Hindlimb muscle (tissue), 1 donor: ENCODE data around the gene NSUN6. TPM values are rescaled to one million over a fixed set of nuclear protein-coding genes. Genes with fewer than 3 reads are reported as not detected.

Experiments used
- DNase-seq: peaks from one replicate; pipeline ENCODE4 v3.0.0-alpha.2; 2013
- polyA plus RNA-seq: library from polyadenylated mRNA; unstranded; fragments of 120-200 nt; gene quantifications from one replicate; pipeline ENCODE4 v1.2.1, GENCODE V29; 2013; ENCODE audit not compliant: insufficient read length

NSUN6 gene
- polyA plus RNA-seq, 1 donor, result 17.8 TPM

DNA sequence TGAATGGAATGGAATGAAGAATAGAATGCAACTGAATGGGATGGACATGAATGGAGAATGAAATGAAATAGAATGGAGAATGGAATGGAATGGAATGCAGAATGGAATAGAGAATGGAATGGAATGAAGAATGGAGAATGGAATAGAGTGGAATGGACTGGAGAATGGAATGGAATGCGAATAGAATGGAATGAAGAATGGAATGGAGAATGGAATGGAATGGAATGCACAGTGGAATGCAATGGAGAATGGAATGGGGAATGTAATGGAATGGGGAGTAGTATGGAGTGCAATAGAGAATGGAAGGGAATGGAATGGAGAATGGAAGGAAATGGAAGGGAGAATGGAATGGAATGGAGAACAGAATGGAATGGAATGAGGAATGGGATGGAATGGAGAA, 93.4 kb downstream of the NSUN6 start:
- no peak for DNase-seq

DNA sequence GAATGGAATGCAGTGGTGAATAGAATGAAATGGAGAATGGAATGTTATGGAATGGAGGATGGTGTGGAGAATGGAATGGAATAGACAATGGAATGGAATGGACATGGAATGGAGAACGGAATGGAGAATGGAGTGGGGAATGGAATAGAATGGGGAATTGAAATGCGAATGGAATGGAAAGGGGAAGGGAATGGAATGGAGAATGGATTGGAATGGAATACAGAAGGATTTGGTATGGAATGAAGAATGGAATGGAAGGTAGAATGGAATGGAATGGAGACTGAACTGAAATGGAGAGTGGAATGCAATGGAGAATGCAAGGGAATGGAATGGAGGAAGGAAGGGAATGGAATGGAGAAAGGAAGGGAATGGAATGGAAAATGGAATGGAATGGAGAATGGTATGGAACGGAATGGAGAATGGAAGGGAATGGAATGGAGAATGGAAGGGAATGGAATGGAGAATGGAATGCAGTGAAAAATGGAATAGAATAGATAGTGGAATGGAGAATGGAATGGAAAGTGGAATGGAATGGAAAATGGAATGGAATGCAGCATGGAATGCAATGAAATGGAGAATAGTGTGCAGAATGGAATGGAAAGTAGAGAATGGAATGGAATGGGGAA, 94.8 kb downstream of the NSUN6 start:
- DNase-seq, result no peak

DNA sequence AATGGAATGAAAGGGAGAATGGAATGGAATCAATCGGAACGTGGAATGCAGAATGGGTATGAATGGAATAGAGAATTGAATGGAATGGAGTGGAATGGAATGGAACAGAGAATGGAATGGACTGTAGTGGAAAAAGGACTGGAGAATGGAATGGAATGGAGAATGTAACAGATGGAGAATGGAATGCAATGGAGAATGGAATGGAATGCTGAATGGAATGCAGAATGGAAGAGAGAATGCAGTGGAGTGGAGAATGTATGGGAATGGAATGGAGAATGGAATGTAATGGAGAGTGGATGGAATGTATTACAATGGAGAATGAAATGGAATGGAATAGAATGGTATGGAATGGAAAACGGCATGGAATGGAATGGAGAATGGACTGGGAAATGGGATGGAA, 96.9 kb downstream of the NSUN6 start:
- no peak for DNase-seq

DNA sequence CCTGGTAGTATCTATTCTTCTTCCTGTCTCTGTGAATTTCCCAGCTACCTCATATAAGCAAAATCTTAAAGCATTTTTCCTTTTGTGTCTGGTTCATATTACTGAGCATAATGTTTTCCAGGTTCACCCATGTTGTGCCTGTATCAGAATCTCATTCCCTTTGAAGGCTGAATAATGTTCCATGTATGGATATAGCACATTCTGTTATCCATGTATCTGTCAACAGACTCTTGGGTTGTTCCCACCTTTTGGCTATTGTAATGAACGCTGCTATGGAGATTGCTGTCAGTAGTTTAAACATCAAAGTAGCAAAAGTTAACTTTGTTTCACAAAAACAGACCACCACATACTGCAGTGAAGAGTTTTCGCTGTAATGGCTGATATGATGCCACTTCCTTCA, 99.9 kb downstream of the NSUN6 start:
- DNase-seq, result no peak

DNA sequence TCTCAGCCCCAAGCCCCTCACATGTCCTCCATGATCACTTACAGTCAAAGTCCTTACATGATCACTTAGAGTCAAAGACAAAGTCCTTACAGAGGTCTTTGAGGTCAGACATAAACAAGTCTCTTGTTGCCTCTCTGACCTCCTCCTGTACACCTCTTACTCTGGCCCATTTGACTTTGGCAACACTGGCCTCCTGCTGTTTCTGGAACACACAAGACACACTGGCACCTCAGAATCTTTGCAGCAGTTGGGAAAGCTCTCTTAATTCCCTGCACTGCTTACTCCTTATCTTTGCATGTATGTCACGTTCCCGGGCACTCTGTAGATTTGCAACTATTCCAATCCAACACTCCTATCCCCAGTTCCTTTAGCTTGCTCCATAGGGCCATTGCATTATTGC, 102.3 kb downstream of the NSUN6 start:
- no peak for DNase-seq

DNA sequence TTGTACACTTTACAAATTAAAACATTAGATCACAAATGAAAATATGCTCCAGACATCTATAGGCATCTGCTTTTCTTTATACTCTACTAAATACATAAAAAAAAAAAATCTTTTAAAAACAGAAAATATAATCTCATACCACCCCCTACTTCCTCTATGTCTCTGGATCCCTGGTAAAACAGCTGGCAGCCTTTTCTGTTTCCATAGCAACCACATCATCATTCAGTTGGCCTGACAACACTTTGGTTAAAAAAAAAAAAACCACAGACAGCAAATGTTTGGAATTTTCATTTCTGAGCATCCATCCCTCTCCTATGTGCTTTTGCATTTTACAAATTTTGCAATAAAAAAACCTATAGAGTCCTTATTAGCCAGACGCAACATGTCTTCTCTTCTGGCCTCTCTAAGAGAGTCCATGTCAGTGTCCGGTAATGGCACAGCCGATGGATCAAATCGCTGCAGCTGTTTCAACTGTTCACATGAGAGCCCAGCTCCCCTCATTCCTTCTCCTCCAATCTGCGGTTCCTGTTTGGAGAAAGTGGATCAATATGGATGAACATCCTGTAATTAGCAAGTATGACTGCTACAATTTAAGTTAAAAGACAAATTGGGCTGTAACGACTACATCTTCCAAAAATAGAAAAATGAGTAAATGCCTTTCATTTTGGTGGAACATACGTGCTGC, 105.6 kb downstream of the NSUN6 start:
- DNase-seq, result no peak

DNA sequence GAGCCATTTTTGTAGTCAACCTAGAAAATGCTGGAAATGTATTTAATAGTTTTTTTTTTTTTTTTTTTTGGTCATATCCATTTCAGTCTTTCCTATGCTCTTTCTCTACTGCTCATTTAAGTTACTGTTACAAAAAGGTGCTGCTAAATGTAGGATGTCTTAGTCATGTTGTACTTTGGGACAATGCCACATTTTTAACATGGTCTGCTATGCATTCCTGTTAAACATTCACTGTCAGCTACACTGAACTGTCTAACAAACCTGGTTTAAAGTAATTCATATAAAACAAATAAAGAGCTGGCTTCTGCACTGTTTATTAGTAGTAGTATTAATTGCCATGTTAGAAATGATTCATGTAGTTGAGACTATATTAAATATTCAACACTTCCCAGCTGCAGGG, 108.6 kb downstream of the NSUN6 start:
- DNase-seq, result peak; percentile 5

DNA sequence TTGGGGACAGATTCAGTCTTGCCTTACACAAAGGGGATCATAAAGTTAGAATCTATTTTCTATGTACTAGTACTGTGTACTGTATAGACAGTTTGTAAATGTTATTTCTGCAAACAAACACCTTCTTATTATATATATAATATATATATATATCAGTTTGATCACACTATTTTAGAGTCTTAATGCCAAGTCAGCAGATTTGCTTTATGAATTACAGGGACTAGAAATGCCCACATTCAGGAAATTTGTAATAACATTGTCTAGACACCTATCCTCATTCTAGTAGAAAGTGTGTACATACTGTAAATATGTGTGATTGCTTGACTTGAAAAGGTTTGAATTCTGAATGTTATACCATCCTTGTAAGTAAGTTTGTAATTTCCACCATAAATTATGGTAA, 111.2 kb downstream of the NSUN6 start:
- no peak for DNase-seq

DNA sequence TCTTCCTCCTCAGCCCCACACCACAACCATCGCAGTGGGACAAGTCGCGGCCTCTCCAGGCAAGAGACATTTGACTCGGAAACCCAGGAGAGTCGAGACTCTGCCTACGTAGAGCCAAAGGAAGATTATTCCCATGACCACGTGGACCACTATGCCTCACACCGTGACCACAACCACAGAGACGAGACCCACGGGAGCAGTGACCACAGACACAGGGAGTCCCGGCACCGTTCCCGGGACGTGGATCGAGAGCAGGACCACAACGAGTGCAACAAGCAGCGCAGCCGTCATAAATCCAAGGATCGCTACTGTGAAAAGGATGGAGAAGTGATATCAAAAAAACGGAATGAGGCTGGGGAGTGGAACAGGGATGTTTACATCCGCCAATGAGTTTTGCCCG, 112.1 kb downstream of the NSUN6 start:
- no peak for DNase-seq

DNA sequence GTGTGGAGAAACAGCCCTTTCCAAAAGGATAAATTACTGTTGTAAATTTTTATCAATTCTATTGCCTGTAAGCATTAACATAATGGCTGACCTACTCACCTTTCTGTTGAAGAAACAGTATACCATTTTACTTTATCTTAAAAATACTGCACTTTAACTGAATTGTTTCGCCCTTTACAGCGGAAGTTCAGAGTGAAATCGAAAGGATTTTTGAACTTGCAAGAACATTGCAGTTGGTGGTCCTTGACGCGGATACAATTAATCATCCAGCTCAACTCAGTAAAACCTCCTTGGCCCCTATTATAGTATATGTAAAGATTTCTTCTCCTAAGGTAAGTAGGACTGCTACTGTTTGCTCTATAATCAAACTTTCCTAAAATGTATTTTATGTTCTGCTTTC, 117.5 kb downstream of the NSUN6 start:
- no peak for DNase-seq

DNA sequence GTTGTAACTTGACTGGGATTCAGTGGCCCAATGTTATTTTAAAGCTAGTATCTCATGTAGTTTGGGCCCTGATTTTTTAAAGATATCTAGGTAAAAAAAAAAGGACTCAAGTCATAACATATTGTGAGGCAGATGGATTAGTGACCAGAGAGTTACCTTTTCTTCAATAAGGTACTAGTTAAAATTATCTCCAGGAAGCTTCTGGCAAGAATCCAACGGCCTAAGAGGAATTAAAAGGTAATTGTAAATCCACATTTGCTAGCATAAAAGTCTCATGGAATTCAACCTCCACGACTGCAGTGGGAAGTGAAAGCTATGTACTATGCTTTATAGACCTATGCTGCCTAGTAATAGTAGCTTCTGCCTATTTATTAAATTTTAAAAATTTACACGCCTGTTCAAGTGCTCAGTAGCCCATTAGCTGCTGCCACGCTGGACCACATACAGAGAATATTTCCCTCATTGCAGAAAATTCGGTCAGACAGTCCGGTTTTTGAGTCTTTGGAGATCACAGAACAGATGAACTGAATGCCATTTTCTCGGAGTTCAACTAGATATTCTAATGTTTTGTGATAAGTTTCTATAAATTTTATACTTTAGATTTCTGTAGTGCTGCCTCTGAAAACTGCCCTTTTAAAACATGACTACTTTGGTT, 118.4 kb downstream of the NSUN6 start:
- no peak for DNase-seq

DNA sequence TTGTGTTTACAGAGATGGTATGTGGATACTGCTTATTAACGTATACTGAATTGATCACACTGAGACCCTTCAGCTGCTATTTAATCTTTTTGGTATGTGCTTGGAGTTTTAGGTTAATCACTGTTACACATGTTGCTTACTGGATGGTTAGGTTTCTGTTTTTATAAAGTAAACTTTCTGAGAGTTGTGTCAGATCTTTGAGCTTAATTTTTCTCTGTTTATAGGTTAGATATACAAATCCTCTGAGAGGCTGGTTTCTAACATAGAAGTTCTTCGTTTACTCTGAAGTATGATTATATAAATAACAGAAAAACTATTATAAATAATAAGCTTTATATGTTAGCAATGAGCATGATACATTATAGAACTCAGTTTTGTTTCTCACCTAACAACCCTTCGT, 123.1 kb downstream of the NSUN6 start:
- no peak for DNase-seq

DNA sequence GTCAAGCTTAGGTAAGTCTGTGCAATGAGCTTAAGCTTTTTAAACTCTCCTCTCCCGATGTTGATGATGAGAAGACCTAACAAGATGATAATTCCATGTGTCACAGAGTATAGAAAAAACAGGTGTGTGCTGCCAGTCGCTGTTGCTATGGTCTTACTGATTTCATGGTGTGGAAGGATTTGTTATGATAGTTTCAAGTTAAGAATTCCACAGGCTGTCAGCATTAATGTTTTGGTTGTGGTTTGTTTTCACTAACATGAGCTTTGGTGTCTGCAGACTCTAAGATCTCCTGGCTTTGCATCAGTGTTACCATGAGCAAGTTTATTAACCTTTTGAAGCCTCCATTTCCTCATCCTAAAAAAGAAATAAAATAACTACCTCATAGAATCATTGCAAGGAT, 123.7 kb downstream of the NSUN6 start:
- DNase-seq, result peak; percentile 16

DNA sequence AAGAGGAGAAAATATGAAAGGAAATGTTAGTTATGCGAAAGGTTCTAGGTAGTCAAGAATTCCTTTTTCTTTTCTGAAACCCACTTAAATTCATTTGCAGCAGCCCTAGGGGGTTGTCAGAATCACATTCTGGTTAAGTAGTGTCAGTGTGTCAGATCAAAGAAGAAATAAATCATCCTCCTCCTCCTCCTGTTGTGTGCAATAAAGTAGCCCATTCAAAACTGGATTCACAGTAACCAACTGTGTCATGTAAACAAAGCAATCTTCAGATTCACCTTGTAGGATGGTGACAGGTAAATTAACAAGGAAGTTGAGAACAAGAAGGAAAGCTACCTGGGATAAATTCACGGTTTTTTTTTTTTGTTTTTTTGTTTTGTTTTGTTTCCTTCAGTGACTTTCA, 127.5 kb downstream of the NSUN6 start:
- DNase-seq, result no peak

DNA sequence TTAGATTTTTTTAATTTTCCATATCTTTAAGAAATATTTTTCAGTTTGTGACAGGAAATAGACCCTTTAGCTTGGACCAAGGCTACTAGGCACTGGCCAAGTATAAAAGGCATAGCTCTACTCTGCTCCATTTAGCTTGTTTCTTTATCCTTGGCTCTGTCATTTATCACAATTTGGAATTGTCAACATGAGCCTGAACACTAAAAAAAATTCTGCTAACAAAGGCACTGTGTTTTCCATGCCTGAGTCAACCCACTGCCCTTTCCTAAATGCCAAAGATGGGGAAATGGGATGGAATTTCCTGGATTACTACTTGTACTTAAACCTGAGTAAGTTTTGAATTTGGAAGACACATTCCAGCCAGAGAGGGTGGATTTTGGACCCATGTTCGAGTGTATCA, 128.4 kb downstream of the NSUN6 start:
- no peak for DNase-seq

DNA sequence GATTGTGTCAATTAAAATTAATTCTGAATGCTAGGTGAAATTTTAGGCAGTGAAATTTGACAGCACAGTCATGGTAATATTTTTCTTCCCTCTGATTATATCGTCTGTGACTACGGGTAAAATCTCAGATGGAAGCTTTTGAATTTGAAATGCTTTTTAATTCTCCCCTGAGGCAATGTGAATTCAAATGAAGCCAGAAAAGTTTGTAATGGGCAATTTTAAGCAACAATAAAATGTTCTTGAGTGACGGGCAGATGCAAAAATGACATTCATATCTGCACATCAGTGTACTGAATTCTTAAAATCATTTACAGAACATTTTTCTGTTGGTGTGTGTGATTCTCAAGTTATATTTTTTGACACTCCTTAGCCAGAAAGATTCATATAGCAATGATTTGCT, 134.5 kb downstream of the NSUN6 start:
- no peak for DNase-seq

DNA sequence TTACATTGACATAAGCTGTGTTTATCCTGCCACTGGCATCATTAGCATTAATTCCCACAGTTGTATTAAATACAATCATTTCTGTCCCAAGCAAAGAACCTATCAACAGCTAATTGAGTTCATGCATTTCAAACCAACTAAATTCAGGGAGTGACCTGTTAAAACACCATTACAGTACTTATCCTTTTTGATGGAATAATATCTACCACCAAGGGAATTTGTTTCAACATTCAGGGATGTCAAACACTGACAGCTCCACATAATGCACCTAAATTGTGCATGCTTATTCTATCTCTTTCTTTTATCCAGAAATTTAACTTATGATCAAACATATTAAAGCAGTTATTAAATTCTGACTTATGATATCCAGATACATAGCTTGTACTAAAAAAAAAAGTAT, 136.8 kb downstream of the NSUN6 start:
- DNase-seq, result no peak

DNA sequence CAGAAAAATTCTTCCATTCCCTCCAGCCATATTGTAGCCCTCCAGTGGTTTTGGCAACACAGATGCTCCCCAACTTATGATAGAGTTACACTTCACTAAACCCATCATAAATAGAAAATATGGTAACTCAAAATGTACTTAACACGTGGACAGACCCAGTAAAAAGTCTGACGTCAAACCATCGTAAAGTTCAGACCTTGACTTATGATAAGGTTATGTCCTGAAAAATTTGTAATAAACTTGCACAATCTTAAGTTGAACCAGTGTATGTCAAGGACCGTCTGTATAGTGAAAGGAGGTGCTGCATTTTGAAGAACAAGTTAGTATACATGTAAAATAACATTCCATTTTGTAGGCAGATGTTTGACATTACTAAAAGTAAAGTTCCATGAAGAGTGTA, 142.8 kb downstream of the NSUN6 start:
- DNase-seq, result no peak

DNA sequence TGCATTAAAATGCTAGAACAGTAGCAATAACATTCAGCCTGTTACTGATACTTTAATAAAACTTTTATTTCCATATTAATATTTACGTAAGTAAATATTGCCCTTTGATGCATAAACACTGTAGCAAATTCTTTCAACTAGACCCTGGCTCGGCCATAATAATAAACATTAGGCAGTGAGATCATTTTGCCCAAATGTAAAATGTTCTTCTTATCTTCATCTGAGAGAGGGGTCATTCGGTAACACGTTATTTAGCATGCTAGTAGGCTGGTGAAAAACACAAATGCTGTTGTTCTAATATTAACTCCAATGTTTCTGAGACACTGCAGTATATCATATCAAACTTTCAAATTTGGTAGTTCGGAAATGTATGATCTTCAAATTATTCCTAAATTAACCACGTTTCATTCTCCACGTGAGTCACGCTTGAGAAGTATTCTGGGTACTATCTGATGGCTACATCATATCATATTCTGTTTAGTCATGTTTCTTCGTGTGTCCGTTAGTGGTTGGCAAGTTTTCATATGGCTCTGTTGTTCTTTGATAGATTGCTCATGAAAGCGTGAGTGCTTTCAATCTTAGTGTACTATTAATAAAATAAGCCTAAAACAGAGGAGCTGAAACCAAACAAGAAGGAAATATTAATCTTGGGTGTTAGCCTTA, 145.8 kb downstream of the NSUN6 start:
- no peak for DNase-seq

DNA sequence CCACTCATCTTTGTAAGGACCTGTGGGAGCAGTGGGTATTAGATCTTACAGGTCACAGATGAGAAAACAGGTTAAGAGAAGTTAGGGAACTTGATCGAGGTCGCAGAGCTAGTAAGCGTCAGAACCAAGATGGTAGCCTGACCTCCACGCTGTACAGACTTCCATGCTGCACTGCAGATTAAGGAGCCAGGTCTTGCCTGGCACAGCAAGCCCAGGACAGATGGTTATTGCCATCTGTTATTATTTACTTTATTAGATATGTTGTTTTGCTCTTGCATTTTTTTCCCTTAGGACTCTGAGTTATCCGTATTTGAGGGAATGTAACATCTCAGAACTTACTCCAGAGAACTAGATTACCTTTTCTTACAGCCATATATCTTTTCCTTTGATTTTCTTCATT, 147.2 kb downstream of the NSUN6 start:
- no peak for DNase-seq

DNA sequence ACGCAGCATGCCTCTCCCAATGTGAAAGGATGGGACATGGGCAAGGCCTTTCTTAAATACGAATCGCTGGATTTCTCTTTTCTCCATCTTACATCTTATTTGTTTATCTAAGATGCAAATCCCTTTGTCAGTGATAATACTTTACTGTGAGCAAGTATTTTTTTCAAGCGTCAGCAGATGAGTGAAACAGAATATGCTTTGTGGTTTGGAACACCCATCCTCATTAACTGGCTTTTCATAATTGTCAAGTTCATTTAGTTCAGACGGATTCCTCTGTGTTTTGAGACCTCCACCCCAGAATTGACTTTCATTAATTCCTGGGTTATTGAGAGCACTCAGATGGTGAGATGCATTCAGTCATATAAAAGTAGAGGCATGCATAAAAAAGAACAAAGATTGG, 149.8 kb downstream of the NSUN6 start:
- DNase-seq, result no peak

DNA sequence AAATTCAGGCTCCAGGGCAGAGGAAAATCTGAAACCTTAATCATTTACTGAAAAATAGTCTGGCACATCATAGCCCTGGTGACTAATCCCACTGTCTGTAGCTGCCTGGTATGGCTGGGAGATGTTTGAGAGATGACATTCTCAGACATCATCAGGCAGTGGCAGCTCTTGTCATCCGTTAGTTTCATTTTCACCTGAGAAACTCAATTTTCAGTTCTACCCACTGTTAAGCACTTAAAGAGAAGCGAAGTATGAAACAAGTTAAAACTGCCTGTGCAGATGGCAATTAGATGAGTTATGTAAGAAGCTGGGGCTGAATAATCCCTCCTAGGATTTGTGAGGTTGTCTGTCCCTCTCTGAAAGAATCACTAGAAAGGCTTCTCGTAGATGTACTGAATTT, 150.2 kb downstream of the NSUN6 start:
- no peak for DNase-seq

DNA sequence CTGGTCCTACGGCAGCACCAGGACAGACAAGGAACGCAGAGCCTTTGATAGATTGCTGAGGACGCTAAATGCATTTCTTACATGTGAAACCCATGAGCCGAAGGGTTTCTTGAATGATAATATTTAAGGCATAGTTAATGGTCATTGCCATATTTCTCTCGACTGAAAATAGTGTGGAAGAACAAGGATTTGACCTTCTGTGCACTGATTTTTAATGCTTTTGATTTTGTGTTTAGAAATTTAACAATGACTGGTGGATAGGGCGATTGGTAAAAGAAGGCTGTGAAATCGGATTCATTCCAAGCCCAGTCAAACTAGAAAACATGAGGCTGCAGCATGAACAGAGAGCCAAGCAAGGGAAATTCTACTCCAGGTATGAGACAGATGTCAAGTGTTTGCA, 150.8 kb downstream of the NSUN6 start:
- DNase-seq, result no peak

DNA sequence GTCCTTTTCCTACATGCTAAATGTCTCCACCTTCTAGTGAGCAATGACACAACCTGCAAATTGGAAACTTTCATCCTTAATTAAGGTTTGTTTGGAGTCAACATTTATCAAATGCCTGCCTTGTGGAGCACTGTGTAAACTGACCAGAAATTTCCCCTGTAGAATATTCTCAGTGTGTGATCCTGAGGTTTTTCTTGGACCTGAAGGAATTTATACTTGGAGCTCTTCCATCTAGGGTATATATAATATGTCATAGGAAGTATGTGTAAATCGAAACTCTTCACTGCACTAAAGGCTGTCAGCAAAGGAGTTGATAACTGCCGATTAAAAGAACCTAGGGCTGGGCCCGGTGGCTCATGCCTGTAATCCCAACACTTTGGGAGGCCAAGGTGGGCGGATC, 152.4 kb downstream of the NSUN6 start:
- no peak for DNase-seq
